Right ventricle myocardium inferior (tissue), 1 donor: ENCODE measurements around the gene ATRNL1. TPM values are rescaled to one million over a fixed set of nuclear protein-coding genes. Genes with fewer than 3 reads are reported as not detected.

Experiments
- ATAC-seq: fragments of 200-7000 bp; cut with Tn5 transposase; one replicate; pipeline ENCODE4 v1.9.1; 2020; ENCODE audit warnings: mild to moderate bottlenecking, moderate library complexity
- DNase-seq: peaks from one replicate; pipeline ENCODE4 v3.0.0; 2021; ENCODE audit errors: missing footprints
- intact Hi-C: fragments of 100-400 bp; cut with DNase I; formaldehyde crosslinking; loops from one replicate; pipeline ENCODE4 v1.11.0; 2022
- total RNA-seq: library from RNA; stranded (reverse); fragmentation: NEBNext Ultra II Directional; extraction: Animal tissue kit (Norgen Biotek cat#: 25700); gene quantifications from one replicate; pipeline ENCODE4 v1.2.1, GENCODE V29; 2021
- donor health status: DM: no; HTN: yes; CAD: no; lungs with severe emphysema.

Gene ATRNL1
- total RNA-seq, 1 donor from 2014 or later = 0.41 TPM

- DNase-seq (no peak), ATAC-seq (no peak)
- intact Hi-C loops = loop anchor here (10.0 kb wide), 2 partner anchors 117 to 343 kb away; no protein-coding TSS in a partner anchor
Measured at GRCh38 chr10:115941361-115941771, 848.2 kb downstream of the ATRNL1 start.

GRCh38 chr10:115942101-115942500 lies 848.9 kb downstream of the ATRNL1 start:
- no peak for DNase-seq
- no peak for ATAC-seq
- intact Hi-C loops = loop anchor here (10.0 kb wide), 2 partner anchors 117 to 343 kb away; no protein-coding TSS in a partner anchor

GRCh38 chr10:115944538-115944937 lies 851.4 kb downstream of the ATRNL1 start:
- ATAC-seq = no peak
- intact Hi-C loops = loop anchor here (10.0 kb wide), 2 partner anchors 120 to 340 kb away; no protein-coding TSS in a partner anchor
- DNase-seq = no peak

DNA sequence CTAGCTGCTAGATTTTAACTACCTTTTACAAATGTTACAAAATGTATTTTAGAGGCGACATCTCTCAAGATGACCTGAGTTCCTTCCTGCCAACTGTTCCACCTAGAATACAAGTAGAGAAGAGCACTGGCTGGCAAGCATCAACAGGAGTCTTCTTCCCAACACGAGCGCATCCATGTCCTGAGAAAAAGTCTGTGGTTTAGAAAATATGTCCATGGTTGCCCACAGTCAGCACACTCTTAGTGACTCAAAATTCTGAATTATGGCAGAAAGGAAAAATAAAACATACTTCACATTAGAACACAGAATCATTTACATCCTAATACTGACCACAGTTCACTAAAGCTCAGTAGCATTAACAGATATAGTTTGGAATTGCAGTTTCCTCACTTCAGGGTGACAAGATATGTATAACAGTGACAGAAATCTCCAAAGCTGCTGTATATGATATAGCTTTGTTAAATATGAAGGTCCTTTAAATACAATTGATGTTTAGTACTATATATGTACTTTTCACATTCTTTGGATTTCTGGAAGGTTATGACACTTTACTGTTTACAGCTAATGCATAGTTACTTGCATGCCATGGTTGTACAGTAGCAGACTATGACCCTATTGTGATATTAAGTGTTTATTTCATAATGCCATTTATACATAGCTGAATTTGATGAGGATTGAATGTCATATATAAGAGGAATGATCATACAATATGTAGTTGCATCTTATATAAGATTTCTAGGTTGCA lies 852.7 kb downstream of the ATRNL1 start:
- ATAC-seq (no peak), DNase-seq (no peak)
- intact Hi-C loops = loop anchor here (10.0 kb wide), 2 partner anchors 121 to 339 kb away; no protein-coding TSS in a partner anchor

DNA sequence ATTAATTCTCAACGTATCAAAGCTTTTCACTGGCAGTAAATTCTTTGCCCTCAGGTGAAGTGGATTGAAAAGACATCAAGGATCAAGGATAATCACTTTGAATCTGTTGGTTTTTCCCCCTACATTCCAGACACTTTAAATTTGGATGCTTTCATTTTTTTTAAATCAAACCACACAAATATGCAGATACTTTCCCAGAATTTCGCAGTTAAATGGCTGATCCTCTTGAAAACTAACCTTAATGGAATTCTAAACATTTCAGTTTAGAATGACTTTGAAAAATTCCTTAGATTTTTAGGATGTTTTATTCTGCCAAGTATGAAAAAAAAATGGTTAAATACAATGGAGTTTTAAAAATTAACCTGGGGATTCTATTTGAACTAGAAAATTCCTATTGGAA lies 853.9 kb downstream of the ATRNL1 start:
- no peak for DNase-seq
- ATAC-seq = no peak
- intact Hi-C loops = loop anchor here (10.0 kb wide), 2 partner anchors 122 to 338 kb away; no protein-coding TSS in a partner anchor

- intact Hi-C loops = loop anchor here (10.0 kb wide), 2 partner anchors 124 to 336 kb away; no protein-coding TSS in a partner anchor
- ATAC-seq (peak; percentile 28), DNase-seq (no peak)
Measured at GRCh38 chr10:115948465-115948864, 855.3 kb downstream of the ATRNL1 start.

DNA sequence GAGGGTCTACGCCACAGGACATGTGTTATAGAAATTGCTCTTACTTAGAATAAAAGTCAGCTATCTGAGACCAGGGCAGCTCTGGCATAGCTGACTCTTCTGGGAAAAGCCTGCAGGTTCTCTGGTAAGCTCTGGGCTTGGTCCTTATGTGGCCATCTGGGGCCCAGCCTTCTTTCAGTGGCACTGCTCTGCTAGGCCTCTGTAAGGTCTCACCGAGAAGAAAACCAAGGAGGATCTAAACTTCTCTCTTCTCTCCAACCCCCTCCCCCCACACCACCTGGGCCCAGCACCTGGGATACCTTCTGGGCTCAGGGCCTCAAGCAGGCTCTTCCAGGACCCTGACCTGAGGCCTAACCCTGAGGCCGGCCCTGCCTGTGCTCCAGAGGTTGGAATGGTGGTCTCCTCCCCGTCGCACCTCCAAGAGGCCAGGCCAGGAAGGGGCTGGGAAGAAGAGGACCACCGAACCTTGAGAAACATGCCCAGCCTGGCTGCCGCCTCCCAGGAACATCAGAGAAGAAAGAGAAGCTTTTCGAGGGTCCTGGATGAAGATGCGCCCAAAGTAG lies 856.2 kb downstream of the ATRNL1 start:
- DNase-seq (no peak), ATAC-seq (no peak)
- intact Hi-C loops = loop anchor here (10.0 kb wide), 2 partner anchors 125 to 335 kb away; no protein-coding TSS in a partner anchor

DNA sequence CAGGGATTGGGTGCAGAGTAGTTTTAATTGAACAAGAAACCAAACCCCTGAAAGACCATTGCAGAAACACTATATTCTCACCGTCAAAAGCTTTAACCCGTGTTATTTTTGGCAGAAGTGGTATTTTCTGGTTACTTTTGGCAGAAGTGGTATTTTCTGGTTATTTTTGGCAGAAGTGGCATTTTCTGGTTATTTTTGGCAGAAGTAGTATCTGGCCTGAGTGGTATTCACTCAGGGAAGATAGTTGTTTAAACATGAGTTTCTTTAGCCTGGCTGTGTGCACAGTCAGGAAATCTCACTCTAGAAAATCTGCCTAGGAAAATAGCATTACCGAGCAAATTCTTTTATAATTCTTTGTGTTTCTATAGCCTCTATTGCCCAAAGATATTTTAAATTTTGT lies 857.2 kb downstream of the ATRNL1 start:
- intact Hi-C loops = no loop called here
- DNase-seq (no peak), ATAC-seq (no peak)

DNA sequence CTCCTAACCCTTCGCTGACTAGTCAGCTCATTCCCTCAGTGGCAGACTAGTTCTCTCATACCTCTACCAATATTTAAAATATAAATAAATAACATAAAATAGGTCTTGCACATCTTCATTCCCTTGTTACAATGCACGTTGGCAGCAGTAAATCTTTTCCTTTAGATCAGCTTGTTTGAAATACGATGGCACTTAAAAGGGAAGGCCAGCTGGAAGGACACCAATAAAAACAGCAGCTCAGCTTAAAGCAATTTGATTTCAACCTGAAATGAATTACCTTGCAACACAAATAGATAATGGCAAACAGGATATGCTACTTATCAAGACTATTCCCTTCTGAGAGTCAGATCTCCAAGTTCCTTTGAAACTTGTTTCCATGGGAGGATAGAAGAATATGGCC lies 858.1 kb downstream of the ATRNL1 start:
- ATAC-seq = no peak
- DNase-seq = no peak
- intact Hi-C loops = no loop called here

GRCh38 chr10:115953281-115953680 lies 860.1 kb downstream of the ATRNL1 start:
- ATAC-seq = no peak
- intact Hi-C loops = no loop called here
- DNase-seq = no peak

DNA sequence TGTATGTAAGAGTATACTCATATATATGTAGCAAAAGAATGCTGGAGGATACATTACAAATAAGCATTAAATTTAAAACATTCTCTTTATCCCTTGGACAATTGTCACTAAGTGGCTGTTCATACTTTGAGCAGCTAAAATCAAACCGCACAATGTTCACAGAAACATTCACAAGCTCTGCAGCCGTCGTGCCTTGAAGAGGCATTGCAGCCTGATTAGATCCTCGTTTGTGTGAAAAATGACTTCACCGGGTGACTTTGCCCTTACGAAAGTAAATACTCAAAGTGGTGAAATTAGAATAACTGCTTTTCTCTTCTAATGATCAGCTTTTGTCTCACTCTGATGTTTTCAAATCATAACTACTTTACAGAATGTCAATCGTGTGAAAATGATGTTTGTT lies 860.8 kb downstream of the ATRNL1 start:
- intact Hi-C loops = no loop called here
- no peak for DNase-seq
- no peak for ATAC-seq

DNA sequence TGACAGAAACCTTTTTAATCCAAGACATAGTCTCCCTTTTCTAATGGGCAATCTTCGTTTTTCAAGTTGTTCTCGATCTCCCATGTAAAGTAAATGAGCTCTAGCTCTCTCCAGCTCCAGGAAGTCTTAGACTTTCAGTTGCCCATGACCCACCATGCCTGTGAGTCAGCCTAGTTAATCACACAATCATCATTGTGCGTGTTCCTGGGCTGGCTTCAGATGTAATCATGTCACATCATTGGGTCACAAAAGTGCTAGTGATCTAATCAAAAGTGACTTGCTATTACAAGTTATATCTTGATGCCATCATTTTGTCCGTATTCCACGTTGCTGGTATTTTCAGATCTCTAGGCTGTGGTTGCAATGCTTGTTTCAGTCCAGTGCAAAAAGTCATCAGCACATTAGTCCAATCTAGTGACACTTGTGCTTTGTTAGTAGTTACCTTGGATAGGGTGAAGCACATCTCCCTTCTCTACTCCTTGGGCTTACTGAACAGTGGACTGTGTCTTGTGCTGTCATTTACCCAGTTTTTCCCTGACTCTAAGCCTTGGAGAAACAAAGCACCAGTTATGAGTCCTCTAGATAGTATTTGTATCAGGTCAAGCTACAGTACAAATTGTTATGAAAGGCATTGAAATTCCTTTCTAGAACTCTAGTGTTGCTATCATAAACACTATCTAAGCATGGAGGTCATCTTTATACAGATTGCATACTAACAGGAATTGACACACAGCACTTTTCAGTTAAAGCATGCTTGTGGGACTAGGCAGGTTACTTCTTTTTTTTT lies 863.3 kb downstream of the ATRNL1 start:
- intact Hi-C loops = no loop called here
- ATAC-seq = no peak
- no peak for DNase-seq

DNA sequence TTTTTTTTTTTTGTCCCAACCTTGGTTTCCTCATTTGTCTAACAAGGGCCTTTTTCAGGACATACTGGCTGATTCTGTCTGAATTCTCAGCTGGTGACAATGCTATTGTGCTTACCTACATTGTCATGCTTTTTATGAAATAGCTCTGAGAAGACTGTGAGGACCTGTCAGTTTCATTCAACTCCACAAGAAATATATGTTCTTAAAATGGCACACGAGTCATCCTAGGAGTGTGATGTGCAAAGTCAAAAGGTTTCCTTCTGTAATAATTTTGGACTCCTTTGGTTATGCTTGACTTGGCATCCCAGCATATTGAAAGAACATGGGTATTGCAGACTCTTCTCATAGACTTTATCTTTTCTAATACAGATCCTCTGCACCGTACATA lies 863.8 kb downstream of the ATRNL1 start:
- no peak for DNase-seq
- intact Hi-C loops = no loop called here
- no peak for ATAC-seq

DNA sequence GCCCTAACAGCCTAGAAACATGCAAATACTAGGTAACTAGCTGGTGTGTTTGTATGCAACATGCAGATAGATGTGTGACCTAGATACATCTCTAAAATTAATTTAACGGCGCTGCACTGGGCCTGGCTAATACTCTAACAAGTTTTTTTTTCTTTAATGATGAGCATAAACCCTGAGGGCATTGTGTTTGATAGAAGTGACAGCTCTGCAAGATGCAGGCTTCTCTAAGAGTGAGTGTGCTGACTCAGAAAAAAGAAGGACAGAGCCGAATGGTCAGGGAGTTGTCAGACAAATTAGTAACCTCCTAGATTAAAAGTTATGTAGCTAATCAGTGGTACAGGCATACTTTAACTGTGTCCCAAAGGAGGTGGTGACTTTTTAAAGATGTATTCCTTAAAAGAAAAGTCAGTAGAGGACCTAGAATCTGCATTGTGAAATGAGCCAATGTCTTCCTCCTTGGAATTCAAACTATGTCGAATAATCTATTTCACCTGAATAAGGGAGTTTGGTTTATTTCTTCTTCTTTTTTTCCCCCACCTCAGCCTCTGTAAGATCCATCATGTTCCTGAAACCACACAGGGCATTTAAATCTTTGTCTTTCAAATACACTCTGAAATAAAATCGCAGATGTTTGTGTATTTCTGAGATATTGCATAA lies 864.7 kb downstream of the ATRNL1 start:
- DNase-seq = no peak
- intact Hi-C loops = no loop called here
- no peak for ATAC-seq

- ATAC-seq (no peak), DNase-seq (no peak)
- intact Hi-C loops = no loop called here
Measured at GRCh38 chr10:115963848-115964247, 870.7 kb downstream of the ATRNL1 start.

GRCh38 chr10:115964827-115965226 lies 871.7 kb downstream of the ATRNL1 start:
- peak; percentile 10 for ATAC-seq
- intact Hi-C loops = no loop called here

DNA sequence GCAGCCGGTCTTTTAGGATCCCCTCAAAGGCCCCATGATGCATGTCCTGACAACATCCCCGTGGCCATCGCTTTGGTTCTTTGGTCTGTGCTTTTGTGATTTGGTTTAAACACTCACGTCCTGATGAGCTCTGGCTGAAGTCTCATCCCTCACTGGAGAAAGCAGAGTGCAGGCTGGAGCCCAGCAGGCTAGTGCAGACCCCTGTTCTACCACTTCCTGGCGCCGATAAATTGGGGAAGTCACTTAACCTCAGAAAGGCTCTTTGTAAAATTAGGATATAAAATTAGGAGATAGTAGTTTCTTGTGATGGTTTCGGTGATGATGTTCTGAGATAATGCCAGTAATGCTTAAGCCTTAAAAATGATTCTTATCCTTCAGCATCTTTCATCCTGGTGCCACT lies 872.2 kb downstream of the ATRNL1 start:
- intact Hi-C loops = no loop called here
- ATAC-seq (no peak), DNase-seq (no peak)

More at GRCh38 chr10:115964827-115965226, 871.7 kb downstream of the ATRNL1 start:
- no peak for DNase-seq

GRCh38 chr10:115968236-115968635 lies 875.1 kb downstream of the ATRNL1 start:
- ATAC-seq (no peak), DNase-seq (no peak)
- intact Hi-C loops = no loop called here

DNA sequence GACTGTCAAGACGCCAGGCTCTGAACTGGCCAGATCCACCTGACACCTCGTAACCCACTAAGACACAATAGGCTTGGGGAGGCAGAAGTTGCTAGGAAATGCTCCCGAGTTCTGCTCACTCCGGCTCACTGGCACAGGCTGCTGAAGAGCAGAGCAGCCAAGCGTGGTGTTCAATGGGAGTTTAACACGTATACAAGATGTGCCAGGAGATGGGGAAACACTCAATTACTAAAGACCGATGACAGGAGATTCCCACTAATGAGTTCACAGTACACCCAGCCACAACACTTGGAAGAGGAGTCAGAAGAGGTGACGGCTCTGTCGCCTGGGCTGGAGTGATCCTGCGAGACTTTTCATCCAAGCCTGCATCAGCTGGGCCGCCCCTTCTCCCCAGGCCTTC lies 876.4 kb downstream of the ATRNL1 start:
- no peak for DNase-seq
- no peak for ATAC-seq
- intact Hi-C loops = no loop called here
